ENCODE measurements around the gene VTI1B.
"Not testable (repeated sequence)": the region's sequence is repeated elsewhere in the genome, so short reads cannot be mapped to it uniquely, and the experiment has no call there.

Gene VTI1B, protein sequence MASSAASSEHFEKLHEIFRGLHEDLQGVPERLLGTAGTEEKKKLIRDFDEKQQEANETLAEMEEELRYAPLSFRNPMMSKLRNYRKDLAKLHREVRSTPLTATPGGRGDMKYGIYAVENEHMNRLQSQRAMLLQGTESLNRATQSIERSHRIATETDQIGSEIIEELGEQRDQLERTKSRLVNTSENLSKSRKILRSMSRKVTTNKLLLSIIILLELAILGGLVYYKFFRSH

DNA sequence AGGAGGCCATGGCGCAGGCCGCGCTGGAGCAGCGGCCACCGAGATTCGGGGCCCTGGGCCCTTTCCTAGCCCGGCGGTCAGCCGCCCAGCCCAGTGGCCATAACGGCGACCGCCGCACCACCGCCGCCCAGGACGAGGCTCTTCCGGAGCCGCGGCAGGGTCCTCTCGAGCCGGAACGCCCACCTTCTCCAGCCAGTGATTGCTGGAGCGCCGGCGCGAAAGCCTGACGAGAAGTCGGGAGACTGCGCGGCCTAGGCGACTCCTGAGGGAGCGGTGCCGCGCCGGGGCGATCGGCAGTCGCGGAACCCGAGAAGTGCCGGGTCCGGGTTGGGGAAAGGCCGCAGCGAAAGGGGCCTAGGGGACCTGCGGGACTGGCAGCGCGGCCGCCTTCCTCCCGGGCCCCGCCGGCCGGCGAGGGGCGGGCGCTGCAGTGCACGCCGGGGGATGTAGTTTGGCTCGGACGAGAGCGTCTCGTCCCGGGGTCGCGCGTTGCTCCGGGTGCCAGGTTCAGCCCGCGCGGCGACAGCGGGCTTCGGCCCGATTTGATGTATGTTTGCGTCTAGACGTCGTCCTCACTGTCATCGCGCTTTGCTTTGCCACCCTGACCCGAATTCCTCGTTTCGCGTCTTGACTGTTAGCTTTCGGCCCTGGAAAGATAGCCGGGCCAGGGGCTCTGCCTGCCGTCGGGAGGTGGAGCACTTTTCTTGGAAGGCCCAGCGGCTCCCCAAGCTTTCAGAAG, at the start of gene VTI1B:
Gene VTI1B, minus strand, starts transcription at position 153 of the 739 bp plus-strand sequence. Its CDS starts 143 bp downstream, at position 10.
- peak; percentile 84 for DNase-seq (ENCODE audit: low spot score)

DNA sequence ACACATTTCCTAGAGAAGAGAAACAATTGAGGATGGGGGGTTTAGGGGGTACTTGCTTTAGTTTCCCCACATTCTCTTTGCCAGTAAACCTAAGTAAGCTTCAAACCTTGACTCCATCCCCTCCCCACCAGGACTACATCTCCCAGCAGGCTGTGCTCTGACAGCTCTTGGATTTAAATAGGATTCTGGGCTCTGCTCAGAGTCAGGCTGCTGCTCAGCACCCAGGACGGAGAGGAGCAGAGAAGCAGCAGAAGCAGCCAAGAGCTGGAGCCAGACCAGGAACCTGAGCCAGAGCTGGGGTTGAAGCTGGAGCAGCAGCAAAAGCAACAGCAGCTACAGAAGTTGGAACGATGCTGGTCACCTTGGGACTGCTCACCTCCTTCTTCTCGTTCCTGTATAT, 47.9 kb upstream of the VTI1B start:
- DNase-seq (ENCODE audit: low spot score): peak; percentile 38

DNA sequence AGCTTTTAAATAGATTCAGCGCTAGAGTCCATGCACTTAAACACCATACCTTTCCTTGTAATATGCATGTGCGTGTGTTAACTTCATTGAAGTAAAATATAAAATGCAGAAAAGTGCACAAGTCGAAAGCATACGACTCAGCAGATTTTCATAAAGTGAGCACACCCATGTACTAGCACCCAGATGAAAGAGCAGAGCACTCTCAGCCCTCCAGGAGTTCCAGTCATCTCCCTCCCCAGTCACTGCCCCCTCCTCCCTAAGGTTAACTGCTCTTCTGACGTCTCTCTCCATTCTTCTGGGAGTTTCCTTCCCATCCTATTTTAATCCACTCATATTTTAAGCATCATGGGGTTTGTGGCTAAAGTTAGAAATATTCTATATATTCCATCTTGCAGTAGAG, 47.4 kb upstream of the VTI1B start:
- DNase-seq (ENCODE audit: low spot score): no peak

DNA sequence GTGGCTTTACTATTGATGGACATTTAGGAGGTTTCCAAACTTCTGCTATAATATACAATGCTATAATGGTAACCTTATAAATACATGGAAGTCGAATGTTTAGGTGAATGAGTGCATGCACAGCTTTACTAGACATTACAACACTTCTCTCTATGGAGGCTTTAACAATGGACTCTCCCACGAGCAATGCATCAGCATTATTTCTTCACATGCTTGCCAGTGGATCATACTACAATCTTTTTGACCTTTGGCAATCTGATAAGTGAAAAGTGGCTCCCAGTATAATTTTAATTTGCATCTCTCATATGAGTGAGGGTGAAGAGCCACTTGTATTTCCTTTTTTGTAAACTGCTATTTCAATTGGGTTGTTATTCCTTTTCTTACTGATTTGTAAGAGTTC, 45.4 kb upstream of the VTI1B start:
- DNase-seq (ENCODE audit: low spot score): no peak

DNA sequence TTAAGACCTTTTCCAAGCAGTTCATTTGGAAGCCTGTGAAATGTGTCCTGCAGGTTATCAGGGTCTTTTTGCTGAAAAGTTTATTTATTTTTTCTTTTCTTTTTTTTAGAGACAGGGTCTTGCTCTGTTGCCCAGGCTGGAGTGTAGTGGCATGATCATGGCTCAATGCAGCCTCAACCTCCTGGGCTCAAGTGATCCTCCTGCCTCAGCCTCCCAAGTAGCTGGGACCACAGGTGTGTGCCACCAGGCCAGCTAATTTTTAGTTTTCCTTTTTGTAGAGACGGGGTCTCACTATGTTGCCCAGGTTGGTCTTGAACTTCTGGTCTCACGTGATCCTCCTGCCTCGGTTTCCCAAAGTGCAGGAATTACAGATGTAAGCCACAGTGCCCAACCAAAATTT, 45.0 kb upstream of the VTI1B start:
- not testable (repeated sequence) for DNase-seq (ENCODE audit: low spot score)

DNA sequence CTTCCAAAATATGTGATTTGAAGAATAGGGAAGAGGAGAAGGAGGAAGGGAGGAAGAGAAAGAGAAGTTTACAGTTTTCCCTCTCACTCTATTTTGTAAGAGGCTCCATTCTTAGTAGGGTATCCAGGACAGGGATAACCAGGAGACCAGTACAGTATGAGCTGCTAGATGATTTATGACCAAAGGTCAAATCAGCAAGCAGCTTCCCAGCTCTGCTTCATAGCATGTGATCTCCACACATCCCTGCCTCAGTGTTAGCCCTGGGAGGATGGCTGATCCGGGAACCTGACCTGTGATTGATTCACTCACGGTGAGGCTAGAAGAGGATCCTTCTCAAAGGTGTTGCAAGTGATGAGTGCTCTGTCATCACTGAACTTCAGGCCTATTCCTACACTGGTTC, 43.8 kb upstream of the VTI1B start:
- no peak for DNase-seq (ENCODE audit: low spot score)

DNA sequence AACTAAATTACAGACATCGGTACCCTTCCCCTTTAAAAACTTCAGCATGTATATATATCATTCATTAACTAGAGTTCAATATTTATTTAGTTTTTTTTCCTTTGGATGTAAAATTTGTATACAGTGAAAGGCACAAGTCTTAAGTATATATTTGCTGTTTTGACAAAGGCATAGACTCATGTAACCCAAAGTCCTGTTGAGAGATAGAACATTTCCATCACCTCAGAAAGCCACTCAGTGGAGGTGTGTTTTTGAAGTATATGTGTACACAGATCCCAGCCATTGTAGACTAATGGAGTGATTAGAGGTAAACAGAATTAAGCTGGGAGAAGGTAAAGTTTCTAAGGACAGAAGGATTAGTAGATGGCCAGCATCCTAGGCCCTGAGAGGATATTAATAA, 42.6 kb upstream of the VTI1B start:
- no peak for DNase-seq (ENCODE audit: low spot score)

DNA sequence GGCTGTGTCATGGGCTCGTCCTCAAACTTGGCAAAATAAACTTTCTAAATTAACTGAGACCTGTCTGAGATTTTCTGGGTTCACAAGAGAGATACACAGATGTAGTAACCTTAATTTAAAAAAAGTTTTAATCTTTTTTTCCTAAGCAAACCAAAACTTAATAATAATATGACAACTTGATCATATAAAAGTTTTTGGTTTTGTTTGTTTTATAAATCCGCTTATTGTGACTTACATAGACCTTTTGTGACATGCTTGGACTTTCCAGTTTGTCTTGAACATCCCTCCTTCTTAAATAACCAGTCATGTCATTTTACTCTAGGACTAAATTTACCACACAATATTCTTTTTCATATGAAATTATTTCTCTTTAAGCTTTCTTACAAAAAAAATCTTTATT, 35.8 kb upstream of the VTI1B start:
- no peak for DNase-seq (ENCODE audit: low spot score)

DNA sequence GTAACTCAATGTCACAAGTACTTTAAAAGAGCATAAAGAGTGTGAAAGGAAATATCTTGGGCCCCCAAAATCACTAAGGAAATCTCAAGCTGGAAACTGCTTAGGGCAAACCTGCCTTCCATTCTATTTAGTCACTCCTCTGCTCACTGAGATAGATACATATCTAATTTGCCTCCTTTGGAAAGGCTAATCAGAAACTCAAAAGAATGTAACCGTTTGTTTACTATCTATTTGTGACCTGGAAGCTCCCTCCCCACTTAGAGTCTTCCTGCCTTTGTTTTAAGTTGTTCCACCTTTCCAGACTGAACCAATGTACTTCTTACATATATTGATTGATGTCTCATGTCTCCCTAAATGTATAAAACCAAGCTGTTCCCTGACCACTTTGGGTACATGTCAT, 35.4 kb upstream of the VTI1B start:
- not testable (repeated sequence) for DNase-seq (ENCODE audit: low spot score)

DNA sequence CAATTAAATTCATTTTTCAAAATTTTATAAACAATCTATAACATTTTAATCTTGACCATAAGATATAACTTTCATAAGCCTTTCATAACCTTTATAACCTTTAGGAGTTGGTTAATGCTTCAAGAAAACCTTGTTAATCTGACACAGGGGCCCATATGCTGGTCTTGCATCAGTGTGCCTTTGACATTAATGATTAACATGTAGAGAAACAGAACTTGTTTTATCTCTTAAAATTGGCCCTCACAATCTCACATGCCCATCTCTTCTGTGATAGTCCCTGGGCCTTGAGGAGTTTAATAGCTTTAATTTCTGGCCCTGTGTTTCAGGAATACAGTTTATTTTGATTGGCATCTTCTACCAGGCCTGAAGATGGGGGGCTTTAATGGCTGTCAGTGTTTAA, 34.9 kb upstream of the VTI1B start:
- not testable (repeated sequence) for DNase-seq (ENCODE audit: low spot score)

DNA sequence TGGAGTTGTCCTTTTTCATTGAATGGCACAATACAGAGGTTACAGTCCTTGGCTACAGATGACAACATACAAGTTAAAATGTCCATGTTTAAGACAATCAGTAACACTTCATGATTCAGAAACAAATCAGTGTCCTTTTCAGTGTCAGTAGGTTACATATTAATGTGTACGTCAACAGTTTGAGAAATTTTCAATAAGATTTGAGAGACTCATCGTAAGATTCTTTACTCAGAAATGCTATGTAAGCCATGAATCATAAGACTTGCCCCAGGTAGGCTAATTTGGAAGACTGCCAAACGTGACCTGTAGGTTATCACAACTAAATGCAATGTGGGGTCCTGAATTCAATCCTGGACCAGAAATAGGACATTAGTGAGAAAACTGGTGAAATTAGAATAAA, 30.8 kb upstream of the VTI1B start:
- no peak for DNase-seq (ENCODE audit: low spot score)

DNA sequence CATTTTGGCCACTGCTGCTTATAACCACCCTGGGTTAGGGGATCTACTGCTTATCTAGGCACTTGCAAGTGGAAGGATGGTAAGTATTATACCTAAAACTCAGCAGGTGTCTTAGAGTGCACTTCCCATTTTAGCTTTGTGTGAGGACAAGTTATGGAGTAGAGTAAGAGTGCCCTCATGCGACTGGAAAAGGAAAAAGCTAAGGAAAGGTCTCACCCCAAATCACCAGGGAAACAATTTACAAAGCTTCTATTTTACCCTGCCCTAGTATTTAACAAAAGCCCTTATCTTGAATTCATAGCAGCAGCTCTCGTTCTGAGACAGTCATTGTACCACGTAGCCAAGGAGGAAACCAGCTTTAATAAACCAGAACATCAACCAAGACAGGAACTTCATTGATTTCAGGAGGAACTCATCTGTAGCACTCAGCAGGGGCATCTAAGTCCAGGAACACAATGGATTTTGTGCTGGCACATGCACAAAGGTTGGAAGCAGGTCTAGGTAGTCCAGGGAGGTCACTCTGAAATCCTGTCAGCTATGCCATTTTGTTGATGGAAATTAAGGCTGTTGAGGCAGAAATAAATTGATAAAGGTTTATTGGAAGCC, 30.2 kb upstream of the VTI1B start:
- peak; percentile 50 for DNase-seq (ENCODE audit: low spot score)

DNA sequence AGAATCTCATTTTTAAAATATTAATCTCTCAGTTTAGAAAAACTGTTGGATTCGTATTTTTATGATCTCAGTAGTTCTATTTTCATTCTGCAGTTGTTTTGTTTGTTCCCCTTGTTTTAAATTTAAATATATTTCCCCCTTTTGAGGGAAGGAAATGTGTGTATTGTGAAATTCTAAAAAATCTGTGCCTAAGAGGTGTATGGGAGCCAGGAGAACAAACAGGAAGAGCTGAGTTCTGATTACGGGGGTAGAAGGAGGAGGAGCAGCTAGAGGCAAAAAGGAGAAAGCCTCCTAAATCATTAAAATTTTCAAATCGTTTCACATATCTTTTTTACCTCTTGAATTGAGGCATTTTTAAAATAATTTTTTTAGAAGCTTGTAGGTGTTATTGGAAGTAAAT, 29.6 kb upstream of the VTI1B start:
- no peak for DNase-seq (ENCODE audit: low spot score)

DNA sequence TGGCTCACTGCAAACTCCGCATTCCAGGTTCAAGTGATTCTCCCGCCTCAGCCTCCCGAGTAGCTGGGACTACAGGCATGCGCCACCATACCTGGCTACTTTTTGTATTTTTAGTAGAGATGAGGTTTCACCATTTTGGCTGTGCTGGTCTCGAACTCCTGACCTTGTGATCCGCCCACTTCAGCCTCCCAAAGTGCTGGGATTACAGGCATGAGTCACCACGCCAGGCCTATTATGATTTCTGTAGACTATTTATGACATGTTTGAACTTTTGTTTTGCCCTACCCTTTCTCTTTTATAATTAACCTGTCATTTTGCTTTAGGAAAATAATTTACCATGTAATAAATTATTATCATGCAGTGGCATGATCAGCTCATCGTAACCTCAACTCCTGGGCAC, 27.1 kb upstream of the VTI1B start, which contains the start of gene RDH12:
Gene RDH12, plus strand, starts transcription at position 395 of the 400 bp plus-strand sequence. CDS start 20,757 bp downstream, outside the sequence.
- DNase-seq (ENCODE audit: low spot score): not testable (repeated sequence)

DNA sequence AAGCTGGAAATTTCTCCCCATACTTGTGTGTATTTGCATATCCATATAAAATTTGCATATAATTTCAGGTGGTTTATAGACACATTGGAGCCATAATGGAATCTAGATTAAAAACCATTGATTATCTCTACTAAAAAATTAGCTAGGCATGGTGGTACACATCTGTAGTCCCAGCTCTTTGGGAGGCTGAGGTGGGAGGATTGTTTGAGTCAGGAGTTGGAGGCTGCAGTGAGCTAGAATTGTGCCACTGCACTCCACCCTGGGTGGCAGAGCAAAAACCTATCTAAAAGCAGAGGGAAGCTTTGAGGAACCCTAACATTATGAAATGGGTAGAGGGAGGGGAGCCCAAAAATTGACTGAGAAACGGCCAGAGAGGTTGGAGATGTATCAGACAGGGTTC, 23.7 kb upstream of the VTI1B start:
- no peak for DNase-seq (ENCODE audit: low spot score)

DNA sequence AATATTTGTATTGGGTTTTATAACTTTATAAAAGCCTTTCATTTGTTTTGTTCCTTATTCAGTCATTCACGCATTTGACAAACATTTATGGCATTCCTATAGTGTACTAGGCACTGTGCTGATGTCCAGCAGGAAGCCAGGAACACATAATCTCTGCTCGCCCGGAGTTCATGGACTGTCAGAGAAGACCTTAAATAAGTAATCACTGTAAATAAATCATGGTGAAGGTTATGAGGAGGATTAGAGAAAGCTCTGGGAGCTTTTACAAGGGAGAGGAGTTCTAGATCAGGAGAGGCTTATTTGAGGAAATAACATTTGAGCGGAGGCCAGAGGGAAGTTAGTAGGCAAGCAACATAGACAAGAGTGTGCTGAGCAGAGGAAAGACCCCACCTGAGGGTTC, 22.6 kb upstream of the VTI1B start:
- DNase-seq (ENCODE audit: low spot score): no peak

DNA sequence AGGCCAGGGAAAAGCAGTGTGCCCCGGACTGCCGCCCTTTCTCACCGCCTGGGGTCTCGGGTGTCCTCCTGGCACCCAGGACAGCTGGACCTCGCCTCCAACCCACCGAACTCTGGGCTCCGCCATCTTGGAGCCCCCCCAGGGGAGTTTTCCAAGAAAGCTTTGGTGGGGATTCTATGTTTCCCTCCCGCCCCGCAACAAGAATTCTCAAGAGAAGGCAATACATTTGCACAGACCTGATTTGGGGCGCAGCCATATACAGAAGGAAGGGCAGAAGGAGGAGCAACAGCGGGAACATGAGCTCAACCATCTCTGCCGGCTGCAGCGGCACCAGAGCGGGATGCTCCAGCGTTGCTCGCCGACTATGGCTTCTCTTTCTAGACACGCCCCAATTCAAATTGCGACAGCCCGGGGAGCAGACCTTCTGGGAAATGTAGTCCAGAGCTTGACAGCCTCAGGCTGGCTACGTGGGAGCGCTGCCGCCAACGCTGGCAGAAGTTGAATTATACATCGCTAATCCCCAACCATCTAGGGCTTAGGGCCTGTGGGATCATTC, 21.0 kb upstream of the VTI1B start, which contains the start of gene RDH11:
Gene RDH11, minus strand, starts transcription at position 371 of the 556 bp plus-strand sequence. Its CDS starts 61 bp downstream, at position 310.
- peak; percentile 85 for DNase-seq (ENCODE audit: low spot score)

DNA sequence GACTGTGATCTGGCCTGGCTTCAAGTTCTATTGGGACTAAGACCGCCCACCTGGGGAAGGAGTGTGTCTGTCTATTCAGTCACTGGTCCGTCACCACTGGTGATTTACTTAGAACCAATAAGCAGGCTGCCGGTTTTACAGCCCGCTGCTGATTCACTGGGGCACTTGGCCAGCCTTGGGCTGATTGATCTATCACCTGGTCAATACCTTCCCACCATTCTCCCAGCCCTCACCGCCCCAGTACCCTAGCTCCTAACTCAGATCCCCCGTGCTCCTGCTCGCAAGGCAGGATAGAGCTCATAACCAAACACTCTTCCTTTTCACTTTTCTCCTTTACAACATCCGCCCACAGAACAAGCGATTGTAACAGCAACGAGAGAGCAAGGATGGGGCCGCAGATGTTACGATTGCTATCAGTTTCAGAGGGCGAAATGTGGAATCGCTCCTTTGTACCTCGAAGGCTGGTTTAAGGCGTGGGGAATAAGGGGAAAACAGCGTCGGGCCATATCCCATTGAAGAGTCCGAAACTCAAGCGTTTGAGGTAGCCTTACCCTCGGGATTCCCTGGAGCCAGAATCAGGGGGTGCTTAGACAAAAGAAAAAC, 20.5 kb upstream of the VTI1B start:
- peak; percentile 85 for DNase-seq (ENCODE audit: low spot score)

DNA sequence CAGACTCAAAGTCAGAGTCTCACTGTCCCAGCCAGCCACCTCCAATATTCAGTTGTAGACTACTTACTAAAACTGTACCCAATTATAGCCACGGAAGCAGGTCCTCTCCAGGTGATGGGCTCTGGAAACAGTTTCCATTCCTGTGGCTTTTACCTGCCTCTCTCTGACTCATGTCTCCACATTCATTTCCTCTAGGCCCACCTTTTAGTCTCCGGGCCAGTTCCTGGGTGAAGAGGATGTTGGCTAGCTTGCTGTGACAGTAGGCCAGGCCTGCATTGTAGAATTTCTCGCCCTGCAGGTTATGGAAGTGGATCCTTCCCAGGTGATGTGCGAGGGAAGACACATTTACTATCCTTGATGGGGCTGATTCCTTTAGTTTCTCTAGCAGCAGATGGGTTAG, 15.6 kb upstream of the VTI1B start:
- no peak for DNase-seq (ENCODE audit: low spot score)

DNA sequence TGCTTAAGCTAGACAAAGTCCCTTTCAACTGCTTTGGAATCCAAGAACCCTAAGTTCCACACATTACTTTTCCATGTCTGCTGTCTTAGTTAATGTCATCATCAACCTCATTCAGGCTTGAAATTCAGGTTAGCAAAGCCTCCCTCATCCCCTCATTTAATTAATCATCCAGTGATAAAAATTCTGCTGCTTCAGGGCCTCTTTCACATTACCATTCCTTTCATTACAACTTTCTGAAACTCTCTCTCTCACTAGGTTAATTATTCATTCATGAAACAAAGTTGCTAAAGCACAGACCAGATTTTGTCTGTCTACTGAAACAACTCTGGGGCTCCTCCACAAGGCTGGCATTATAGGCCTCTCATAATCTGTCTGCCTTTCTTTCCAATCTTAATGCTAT, 9.4 kb upstream of the VTI1B start:
- DNase-seq (ENCODE audit: low spot score): no peak

DNA sequence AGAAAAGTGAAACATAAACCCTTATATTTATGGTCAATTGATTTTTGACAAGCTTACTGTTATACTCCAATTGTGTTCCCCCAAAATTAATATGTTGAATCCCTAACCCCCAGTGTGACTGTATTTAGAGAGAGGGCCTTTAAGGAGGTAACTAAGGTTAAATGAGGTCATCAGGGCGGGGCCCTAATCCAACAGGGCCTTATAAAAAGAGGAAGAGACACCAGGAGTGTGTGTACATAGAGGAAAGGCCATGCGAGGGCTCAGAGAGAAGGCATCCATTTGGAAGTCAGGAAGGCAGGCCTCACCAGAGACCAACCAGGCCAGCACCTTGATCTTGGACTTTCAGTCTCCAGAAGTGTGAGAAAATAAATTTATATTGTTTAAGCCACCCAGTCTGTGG, 6.5 kb upstream of the VTI1B start:
- no peak for DNase-seq (ENCODE audit: low spot score)

DNA sequence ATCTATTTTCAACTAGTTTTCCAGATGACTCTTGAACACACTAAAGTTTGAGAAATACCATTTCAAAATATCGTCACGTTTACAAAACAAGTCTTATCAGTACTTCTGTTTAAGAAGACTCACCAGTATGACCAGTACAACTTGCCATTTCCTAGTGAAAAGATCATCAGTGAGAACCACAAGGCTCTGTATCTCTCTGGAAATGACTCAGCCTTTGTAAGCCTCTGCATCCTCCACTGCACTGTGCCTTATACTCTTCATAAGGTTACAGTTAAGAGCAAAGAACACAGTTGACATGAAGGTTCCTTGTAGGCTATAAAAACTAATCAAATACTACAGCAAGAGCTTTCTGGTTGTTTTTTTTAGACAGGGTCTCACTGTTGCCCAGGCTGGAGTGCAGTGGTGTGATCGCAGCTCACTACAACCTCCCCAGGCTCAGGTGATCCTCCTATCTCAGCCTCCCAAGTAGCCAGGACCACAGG, 5.7 kb upstream of the VTI1B start:
- DNase-seq (ENCODE audit: low spot score): peak; percentile 71
